ELR (cell line): ENCODE results near the gene CFAP61.
"Not testable (repeated sequence)": the region's sequence is repeated elsewhere in the genome, so short reads cannot be mapped to it uniquely, and the experiment has no call there.

Experiments
- DNase-seq: peaks from one replicate; pipeline ENCODE4 v3.0.0-alpha.2; 2015; ENCODE audit warnings: low read depth

CFAP61 gene

GRCh38 chr20:20211274-20211987 lies 159.1 kb downstream of the CFAP61 start:
- DNase-seq = peak; percentile 43

GRCh38 chr20:20211988-20212518 lies 159.7 kb downstream of the CFAP61 start:
- no peak for DNase-seq

- DNase-seq = no peak
These were observed 160.4 kb downstream of the CFAP61 start for GRCh38 chr20:20212675-20213096.

- DNase-seq = no peak
These were observed 161.3 kb downstream of the CFAP61 start for GRCh38 chr20:20213526-20214121.

GRCh38 chr20:20214757-20215275 lies 162.5 kb downstream of the CFAP61 start:
- DNase-seq = no peak

GRCh38 chr20:20215976-20216727 lies 163.8 kb downstream of the CFAP61 start:
- no peak for DNase-seq

- DNase-seq = no peak
These were observed 164.6 kb downstream of the CFAP61 start for GRCh38 chr20:20216941-20217340.

- DNase-seq = no peak
These were observed 165.3 kb downstream of the CFAP61 start for GRCh38 chr20:20217621-20218020.

- not testable (repeated sequence) for DNase-seq
These were observed 165.8 kb downstream of the CFAP61 start for GRCh38 chr20:20218106-20218505.

GRCh38 chr20:20219016-20219415 lies 166.7 kb downstream of the CFAP61 start:
- DNase-seq = no peak

GRCh38 chr20:20220134-20220533 lies 167.8 kb downstream of the CFAP61 start:
- DNase-seq = no peak

GRCh38 chr20:20223981-20224380 lies 171.6 kb downstream of the CFAP61 start:
- DNase-seq = no peak

GRCh38 chr20:20224806-20225205 lies 172.5 kb downstream of the CFAP61 start:
- no peak for DNase-seq

GRCh38 chr20:20225325-20226043 lies 173.2 kb downstream of the CFAP61 start:
- DNase-seq = no peak

- DNase-seq = no peak
These were observed 174.2 kb downstream of the CFAP61 start for GRCh38 chr20:20226554-20226953.

GRCh38 chr20:20227013-20227571 lies 174.8 kb downstream of the CFAP61 start:
- no peak for DNase-seq

- no peak for DNase-seq
These were observed 176.0 kb downstream of the CFAP61 start for GRCh38 chr20:20228351-20228750.

- DNase-seq = peak; percentile 16
These were observed 177.3 kb downstream of the CFAP61 start for GRCh38 chr20:20229595-20229994.

- DNase-seq = no peak
These were observed 178.4 kb downstream of the CFAP61 start for GRCh38 chr20:20230741-20231140.

GRCh38 chr20:20231528-20232298 lies 179.4 kb downstream of the CFAP61 start:
- DNase-seq = no peak

GRCh38 chr20:20233041-20233514 lies 180.7 kb downstream of the CFAP61 start:
- no peak for DNase-seq
